NOMO-1 treated with dmso at 0.1 percent for 144 hours (cell line): ENCODE measurements around the gene CRPPA.
"Not testable (repeated sequence)": the region's sequence is repeated elsewhere in the genome, so short reads cannot be mapped to it uniquely, and the experiment has no call there.

ENCODE experiments used
- DNase-seq: peaks from one replicate; lab custom pipeline; 2025; ENCODE audit not compliant: unreplicated experiment; lab: John Stamatoyannopoulos, UW

Gene CRPPA

GRCh38 chr7:16421333-16422102 is at the start of gene CRPPA:
Gene CRPPA, minus strand, starts transcription at chr7:16421538. Its CDS starts 216 bp downstream, at chr7:16421322.
- DNase-seq, result no peak

GRCh38 chr7:16465469-16466361 is 44.4 kb upstream of the CRPPA start, which contains the start of gene SOSTDC1:
Gene SOSTDC1, minus strand, starts transcription at chr7:16465738. Its CDS starts 70 bp downstream, at chr7:16465668.
- DNase-seq, result no peak

- no peak for DNase-seq
Measured at GRCh38 chr7:16463949-16464715, 42.8 kb upstream of the CRPPA start.

- DNase-seq, result no peak
Measured at GRCh38 chr7:16463520-16463919, 42.2 kb upstream of the CRPPA start.

- DNase-seq, result no peak
Measured at GRCh38 chr7:16462431-16462889, 41.1 kb upstream of the CRPPA start.

GRCh38 chr7:16460789-16461493 is 39.6 kb upstream of the CRPPA start:
- DNase-seq, result no peak

GRCh38 chr7:16456303-16456702 is 35.0 kb upstream of the CRPPA start:
- DNase-seq, result not testable (repeated sequence)

- no peak for DNase-seq
Measured at GRCh38 chr7:16455591-16455990, 34.3 kb upstream of the CRPPA start.

GRCh38 chr7:16450366-16450765 is 29.0 kb upstream of the CRPPA start:
- DNase-seq, result no peak

- DNase-seq, result no peak
Measured at GRCh38 chr7:16447876-16448275, 26.5 kb upstream of the CRPPA start.

- no peak for DNase-seq
Measured at GRCh38 chr7:16446508-16446907, 25.2 kb upstream of the CRPPA start.

- not testable (repeated sequence) for DNase-seq
Measured at GRCh38 chr7:16443871-16444270, 22.5 kb upstream of the CRPPA start.

- no peak for DNase-seq
Measured at GRCh38 chr7:16438988-16439387, 17.6 kb upstream of the CRPPA start.

- DNase-seq, result no peak
Measured at GRCh38 chr7:16436306-16436705, 15.0 kb upstream of the CRPPA start.

GRCh38 chr7:16433568-16434122 is 12.3 kb upstream of the CRPPA start:
- no peak for DNase-seq

- DNase-seq, result no peak
Measured at GRCh38 chr7:16432425-16432731, 11.0 kb upstream of the CRPPA start.

- DNase-seq, result no peak
Measured at GRCh38 chr7:16431646-16432424, 10.5 kb upstream of the CRPPA start.

- DNase-seq, result no peak
Measured at GRCh38 chr7:16430133-16430532, 8.8 kb upstream of the CRPPA start.

- no peak for DNase-seq
Measured at GRCh38 chr7:16428672-16429071, 7.3 kb upstream of the CRPPA start.

- DNase-seq, result no peak
Measured at GRCh38 chr7:16428182-16428581, 6.8 kb upstream of the CRPPA start.
